Measurements from ENCODE around the gene PCBP3.
"Not testable (repeated sequence)": the region's sequence is repeated elsewhere in the genome, so short reads cannot be mapped to it uniquely, and the experiment has no call there.

The PCBP3 gene

DNA sequence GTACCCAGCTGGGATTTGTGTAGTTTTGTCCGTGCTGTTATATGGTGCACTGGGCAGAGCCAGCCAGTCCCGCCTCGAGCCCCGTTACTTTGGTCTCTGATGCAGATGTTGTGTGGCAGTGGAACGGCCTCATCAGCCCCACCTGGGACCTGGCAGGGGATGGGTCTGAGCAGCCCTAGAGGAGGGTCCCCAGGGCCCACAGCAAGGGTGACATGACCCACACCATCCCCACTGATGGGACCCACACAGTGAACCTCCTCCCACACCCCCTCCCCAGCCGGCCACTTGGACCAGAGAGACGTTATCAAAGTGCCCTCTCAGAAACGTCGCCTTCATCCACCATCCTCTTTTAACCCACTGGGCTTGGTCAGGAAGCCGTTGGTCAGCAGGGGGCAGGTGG lies 42.0 kb upstream of the PCBP3 start:
- TF ChIP-seq GABPA (IDR thresholded peaks at IDR 0.05; ENCODE audit: low read depth) (no peak), POLR2AphosphoS5 (IDR thresholded peaks at IDR 0.05; ENCODE audit: low read depth) (no peak)
- TF ChIP-seq, protein P1, sequence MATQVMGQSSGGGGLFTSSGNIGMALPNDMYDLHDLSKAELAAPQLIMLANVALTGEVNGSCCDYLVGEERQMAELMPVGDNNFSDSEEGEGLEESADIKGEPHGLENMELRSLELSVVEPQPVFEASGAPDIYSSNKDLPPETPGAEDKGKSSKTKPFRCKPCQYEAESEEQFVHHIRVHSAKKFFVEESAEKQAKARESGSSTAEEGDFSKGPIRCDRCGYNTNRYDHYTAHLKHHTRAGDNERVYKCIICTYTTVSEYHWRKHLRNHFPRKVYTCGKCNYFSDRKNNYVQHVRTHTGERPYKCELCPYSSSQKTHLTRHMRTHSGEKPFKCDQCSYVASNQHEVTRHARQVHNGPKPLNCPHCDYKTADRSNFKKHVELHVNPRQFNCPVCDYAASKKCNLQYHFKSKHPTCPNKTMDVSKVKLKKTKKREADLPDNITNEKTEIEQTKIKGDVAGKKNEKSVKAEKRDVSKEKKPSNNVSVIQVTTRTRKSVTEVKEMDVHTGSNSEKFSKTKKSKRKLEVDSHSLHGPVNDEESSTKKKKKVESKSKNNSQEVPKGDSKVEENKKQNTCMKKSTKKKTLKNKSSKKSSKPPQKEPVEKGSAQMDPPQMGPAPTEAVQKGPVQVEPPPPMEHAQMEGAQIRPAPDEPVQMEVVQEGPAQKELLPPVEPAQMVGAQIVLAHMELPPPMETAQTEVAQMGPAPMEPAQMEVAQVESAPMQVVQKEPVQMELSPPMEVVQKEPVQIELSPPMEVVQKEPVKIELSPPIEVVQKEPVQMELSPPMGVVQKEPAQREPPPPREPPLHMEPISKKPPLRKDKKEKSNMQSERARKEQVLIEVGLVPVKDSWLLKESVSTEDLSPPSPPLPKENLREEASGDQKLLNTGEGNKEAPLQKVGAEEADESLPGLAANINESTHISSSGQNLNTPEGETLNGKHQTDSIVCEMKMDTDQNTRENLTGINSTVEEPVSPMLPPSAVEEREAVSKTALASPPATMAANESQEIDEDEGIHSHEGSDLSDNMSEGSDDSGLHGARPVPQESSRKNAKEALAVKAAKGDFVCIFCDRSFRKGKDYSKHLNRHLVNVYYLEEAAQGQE (IDR thresholded peaks at IDR 0.05; ENCODE audit: insufficient replicate concordance, low read depth), result no peak
- TF ChIP-seq, protein P2, sequence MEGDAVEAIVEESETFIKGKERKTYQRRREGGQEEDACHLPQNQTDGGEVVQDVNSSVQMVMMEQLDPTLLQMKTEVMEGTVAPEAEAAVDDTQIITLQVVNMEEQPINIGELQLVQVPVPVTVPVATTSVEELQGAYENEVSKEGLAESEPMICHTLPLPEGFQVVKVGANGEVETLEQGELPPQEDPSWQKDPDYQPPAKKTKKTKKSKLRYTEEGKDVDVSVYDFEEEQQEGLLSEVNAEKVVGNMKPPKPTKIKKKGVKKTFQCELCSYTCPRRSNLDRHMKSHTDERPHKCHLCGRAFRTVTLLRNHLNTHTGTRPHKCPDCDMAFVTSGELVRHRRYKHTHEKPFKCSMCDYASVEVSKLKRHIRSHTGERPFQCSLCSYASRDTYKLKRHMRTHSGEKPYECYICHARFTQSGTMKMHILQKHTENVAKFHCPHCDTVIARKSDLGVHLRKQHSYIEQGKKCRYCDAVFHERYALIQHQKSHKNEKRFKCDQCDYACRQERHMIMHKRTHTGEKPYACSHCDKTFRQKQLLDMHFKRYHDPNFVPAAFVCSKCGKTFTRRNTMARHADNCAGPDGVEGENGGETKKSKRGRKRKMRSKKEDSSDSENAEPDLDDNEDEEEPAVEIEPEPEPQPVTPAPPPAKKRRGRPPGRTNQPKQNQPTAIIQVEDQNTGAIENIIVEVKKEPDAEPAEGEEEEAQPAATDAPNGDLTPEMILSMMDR (IDR thresholded peaks at IDR 0.05; ENCODE audit: insufficient read depth, low read length), result no peak
- Histone ChIP-seq H3K27me3 (ENCODE audit: insufficient read depth, poor library complexity, severe bottlenecking) (no peaks in the 10 kb centered on the region), H3K27ac (replicated peaks) (no peak overlapping the region), H3K4me3 (replicated peaks; ENCODE audit: insufficient read depth, low read length) (no peak overlapping the region)
- no peak for DNase-seq (ENCODE audit: low read depth in 1 of 2, low spot score in 1 of 2)

DNA sequence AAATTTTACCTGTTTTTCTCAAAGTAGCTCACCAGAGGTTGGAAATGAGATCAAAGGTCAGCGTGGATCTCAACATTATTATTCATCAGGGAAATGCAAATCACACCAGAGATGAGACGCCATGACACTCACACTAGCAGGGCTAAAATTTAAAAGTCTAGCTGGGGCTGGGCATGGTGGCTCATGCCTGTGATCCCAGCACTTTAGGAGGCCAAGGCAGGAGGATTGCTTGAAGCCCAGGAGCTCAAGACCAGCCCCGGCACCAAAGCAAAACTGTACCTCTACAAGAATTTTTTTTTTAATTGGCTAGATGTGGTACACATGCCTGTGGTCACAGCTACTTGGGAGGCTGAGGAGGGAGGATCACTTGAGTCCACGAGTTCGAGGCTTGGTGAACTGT lies 41.4 kb upstream of the PCBP3 start:
- H3K27me3 ChIP-seq (ENCODE audit: insufficient read depth, poor library complexity, severe bottlenecking), result no peaks in the 10 kb centered on the region
- no peak overlapping the region for H3K4me3 ChIP-seq (replicated peaks; ENCODE audit: insufficient read depth, low read length)
- DNase-seq (ENCODE audit: low read depth in 1 of 2, low spot score in 1 of 2), result no peak
- H3K27ac ChIP-seq (replicated peaks), result no peak overlapping the region
- no peak for TF ChIP-seq POLR2AphosphoS5 (IDR thresholded peaks at IDR 0.05; ENCODE audit: low read depth)
- no peak for TF ChIP-seq SPI1 (IDR thresholded peaks at IDR 0.05; ENCODE audit: borderline replicate concordance, low read depth)
- TF ChIP-seq, protein P1 (IDR thresholded peaks at IDR 0.05; ENCODE audit: insufficient replicate concordance, low read depth), result no peak
- TF ChIP-seq GABPA (IDR thresholded peaks at IDR 0.05; ENCODE audit: low read depth), result no peak
- TF ChIP-seq, protein P2 (IDR thresholded peaks at IDR 0.05; ENCODE audit: insufficient read depth, low read length), result no peak

DNA sequence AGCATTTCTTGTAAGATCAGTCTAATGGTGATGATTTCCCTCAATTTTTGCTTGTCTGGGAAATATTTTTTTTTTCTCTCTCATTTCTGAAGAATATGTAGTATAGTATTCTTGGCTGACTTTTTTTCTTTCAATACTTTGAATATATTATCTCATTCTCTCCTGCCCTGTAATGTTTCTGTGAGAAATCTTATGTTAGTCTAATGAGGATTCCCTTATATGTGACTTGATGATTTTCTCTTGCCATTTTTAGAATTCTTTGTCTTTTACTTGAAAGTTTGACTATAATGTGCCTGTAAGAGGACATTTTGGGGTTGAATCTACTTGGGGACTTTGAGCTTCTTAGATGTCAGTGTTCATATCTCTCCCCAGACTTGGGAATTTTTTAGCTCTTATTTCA lies 40.0 kb upstream of the PCBP3 start:
- H3K27me3 ChIP-seq (ENCODE audit: insufficient read depth, poor library complexity, severe bottlenecking), result no peaks in the 10 kb centered on the region
- H3K27ac ChIP-seq (replicated peaks), result no peak overlapping the region
- no peak for DNase-seq (ENCODE audit: low read depth in 1 of 2, low spot score in 1 of 2)
- no peak overlapping the region for H3K4me3 ChIP-seq (replicated peaks; ENCODE audit: insufficient read depth, low read length)
- no peak for TF ChIP-seq POLR2AphosphoS5 (IDR thresholded peaks at IDR 0.05; ENCODE audit: low read depth)
- TF ChIP-seq, protein P2 (IDR thresholded peaks at IDR 0.05; ENCODE audit: insufficient read depth, low read length), result no peak
- no peak for TF ChIP-seq GABPA (IDR thresholded peaks at IDR 0.05; ENCODE audit: low read depth)
- TF ChIP-seq, protein P1 (IDR thresholded peaks at IDR 0.05; ENCODE audit: insufficient replicate concordance, low read depth), result no peak
- no peak for TF ChIP-seq SPI1 (IDR thresholded peaks at IDR 0.05; ENCODE audit: borderline replicate concordance, low read depth)

DNA sequence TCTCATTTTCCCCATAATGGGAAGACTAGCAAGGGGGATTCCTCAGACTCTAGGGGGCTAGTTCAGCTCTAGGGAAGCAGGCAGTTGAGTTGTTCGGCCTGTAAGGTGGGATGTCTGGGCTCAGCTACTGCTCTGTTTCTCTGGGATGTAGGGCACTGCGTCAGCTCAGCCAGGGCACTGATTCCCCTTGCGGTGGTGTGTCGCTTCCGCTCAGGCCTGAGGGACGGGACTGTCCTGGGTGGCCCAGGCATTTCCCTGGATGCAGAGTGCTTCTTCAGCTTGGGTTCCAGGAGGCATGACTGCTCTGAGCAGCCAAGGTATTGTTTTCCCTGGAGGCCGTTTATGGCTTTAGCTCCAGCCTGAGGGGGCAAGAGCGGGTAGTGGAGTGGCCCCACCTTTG lies 38.8 kb upstream of the PCBP3 start:
- DNase-seq (ENCODE audit: low read depth in 1 of 2, low spot score in 1 of 2), result not testable (repeated sequence)

More for the DNA sequence above, 38.8 kb upstream of the PCBP3 start:
- not testable (repeated sequence) for H3K4me3 ChIP-seq (replicated peaks; ENCODE audit: insufficient read depth, low read length); H3K27ac ChIP-seq (replicated peaks); H3K27me3 ChIP-seq (ENCODE audit: insufficient read depth, poor library complexity, severe bottlenecking)
